ENCODE measurements around the gene SLC25A4. TPM values are rescaled to one million over a fixed set of nuclear protein-coding genes. Genes with fewer than 3 reads are reported as not detected.

SLC25A4 gene
- total RNA-seq, 1 donor from 2014 or later, result 27.7 TPM

- H3K36me3 Mint-ChIP-seq (ENCODE audit: unreplicated experiment), result peaks cover 25% of the 10 kb centered on the region
- H3K27me3 Mint-ChIP-seq (ENCODE audit: unreplicated experiment), result no peaks in the 10 kb centered on the region
- no peak for DNase-seq (ENCODE audit: extremely low spot score, unreplicated experiment)
- H3K4me1 Mint-ChIP-seq (ENCODE audit: unreplicated experiment), result peaks cover 9% of the 10 kb centered on the region
- no peak for TF ChIP-seq CTCF (IDR thresholded peaks at IDR 0.05)
- H3K9me3 Mint-ChIP-seq (ENCODE audit: unreplicated experiment), result no peaks in the 10 kb centered on the region
- no peak overlapping the region for H3K27ac Mint-ChIP-seq (ENCODE audit: unreplicated experiment)
- H3K4me3 Mint-ChIP-seq (ENCODE audit: unreplicated experiment), result no peak overlapping the region
These were observed 6.3 kb downstream of the SLC25A4 start for GRCh38 chr4:185149392-185149791.

- H3K27me3 Mint-ChIP-seq (ENCODE audit: unreplicated experiment), result no peaks in the 10 kb centered on the region
- DNase-seq (ENCODE audit: extremely low spot score, unreplicated experiment), result no peak
- peaks cover 27% of the 10 kb centered on the region for H3K36me3 Mint-ChIP-seq (ENCODE audit: unreplicated experiment)
These were observed 8.2 kb downstream of the SLC25A4 start for GRCh38 chr4:185151296-185151695.

GRCh38 chr4:185165605-185166063 is 22.6 kb downstream of the SLC25A4 start:
- peaks cover 43% of the 10 kb centered on the region for H3K36me3 Mint-ChIP-seq (ENCODE audit: unreplicated experiment)
- DNase-seq (ENCODE audit: extremely low spot score, unreplicated experiment), result no peak
- peaks cover 6% of the 10 kb centered on the region for H3K4me1 Mint-ChIP-seq (ENCODE audit: unreplicated experiment)
- no peak for TF ChIP-seq CTCF (IDR thresholded peaks at IDR 0.05)
- H3K27me3 Mint-ChIP-seq (ENCODE audit: unreplicated experiment), result no peaks in the 10 kb centered on the region
- H3K4me3 Mint-ChIP-seq (ENCODE audit: unreplicated experiment), result no peak overlapping the region
- H3K27ac Mint-ChIP-seq (ENCODE audit: unreplicated experiment), result no peak overlapping the region
- no peaks in the 10 kb centered on the region for H3K9me3 Mint-ChIP-seq (ENCODE audit: unreplicated experiment)

More at GRCh38 chr4:185151296-185151695, 8.2 kb downstream of the SLC25A4 start:
- no peak overlapping the region for H3K27ac Mint-ChIP-seq (ENCODE audit: unreplicated experiment)
- no peaks in the 10 kb centered on the region for H3K9me3 Mint-ChIP-seq (ENCODE audit: unreplicated experiment)
- H3K4me1 Mint-ChIP-seq (ENCODE audit: unreplicated experiment), result peaks cover 4% of the 10 kb centered on the region
- no peak for TF ChIP-seq CTCF (IDR thresholded peaks at IDR 0.05)
- H3K4me3 Mint-ChIP-seq (ENCODE audit: unreplicated experiment), result no peak overlapping the region

- no peaks in the 10 kb centered on the region for H3K27me3 Mint-ChIP-seq (ENCODE audit: unreplicated experiment)
- no peak for TF ChIP-seq CTCF (IDR thresholded peaks at IDR 0.05)
- H3K4me3 Mint-ChIP-seq (ENCODE audit: unreplicated experiment), result no peak overlapping the region
- H3K27ac Mint-ChIP-seq (ENCODE audit: unreplicated experiment), result no peak overlapping the region
- H3K4me1 Mint-ChIP-seq (ENCODE audit: unreplicated experiment), result peaks cover 6% of the 10 kb centered on the region
- H3K9me3 Mint-ChIP-seq (ENCODE audit: unreplicated experiment), result no peaks in the 10 kb centered on the region
- peaks cover 37% of the 10 kb centered on the region for H3K36me3 Mint-ChIP-seq (ENCODE audit: unreplicated experiment)
- no peak for DNase-seq (ENCODE audit: extremely low spot score, unreplicated experiment)
These were observed 24.2 kb downstream of the SLC25A4 start for GRCh38 chr4:185167234-185167633.

GRCh38 chr4:185171373-185172071 is 28.5 kb downstream of the SLC25A4 start:
- Mint-ChIP-seq H3K4me3 (ENCODE audit: unreplicated experiment) (no peak overlapping the region), H3K36me3 (ENCODE audit: unreplicated experiment) (peaks cover 26% of the 10 kb centered on the region), H3K9me3 (ENCODE audit: unreplicated experiment) (no peaks in the 10 kb centered on the region), H3K27me3 (ENCODE audit: unreplicated experiment) (no peaks in the 10 kb centered on the region), H3K4me1 (ENCODE audit: unreplicated experiment) (peaks cover 4% of the 10 kb centered on the region), H3K27ac (ENCODE audit: unreplicated experiment) (peak overlapping the region; percentile 8)
- no peak for DNase-seq (ENCODE audit: extremely low spot score, unreplicated experiment)
- TF ChIP-seq CTCF (IDR thresholded peaks at IDR 0.05), result no peak
